Esophagus (tissue), 2 donors: ENCODE data around the gene TMEM108. TPM values are rescaled to one million over a fixed set of nuclear protein-coding genes. Genes with fewer than 3 reads are reported as not detected.

Experiments
- H3K27ac ChIP-seq, 2 donors: one replicate each; pipeline ENCODE4 v1.5.1; 2013; ENCODE audit warnings: low read depth in 2 of 2, mild to moderate bottlenecking in 2 of 2, inconsistent platforms in 1 of 2, low read length in 1 of 2, moderate library complexity in 1 of 2
- H3K27me3 ChIP-seq, 2 donors: one replicate each; pipeline ENCODE4 v1.6.1; 2013; ENCODE audit warnings: low read length in 2 of 2, control low read depth in 1 of 2, mild to moderate bottlenecking in 1 of 2; ENCODE audit not compliant: insufficient read depth in 2 of 2, control insufficient read depth in 1 of 2
- H3K36me3 ChIP-seq, 2 donors: one replicate each; pipeline ENCODE4 v1.6.1; 2013; ENCODE audit warnings: low read length in 1 of 2; ENCODE audit not compliant: control insufficient read depth in 2 of 2, insufficient read depth in 2 of 2
- H3K4me1 ChIP-seq, 2 donors: one replicate each; pipeline ENCODE4 v1.6.1; 2013; ENCODE audit warnings: low read length in 1 of 2; ENCODE audit not compliant: control insufficient read depth in 2 of 2, insufficient read depth in 2 of 2
- H3K4me3 ChIP-seq, 2 donors: one replicate each; pipeline ENCODE4 v1.5.1; 2013; ENCODE audit warnings: low read length in 2 of 2, mild to moderate bottlenecking in 2 of 2, low read depth in 1 of 2, moderate library complexity in 1 of 2
- H3K9me3 ChIP-seq, 2 donors: one replicate each; pipeline ENCODE4 v1.6.1; 2013; ENCODE audit warnings: mild to moderate bottlenecking in 2 of 2, low read depth in 1 of 2, low read length in 1 of 2, moderate library complexity in 1 of 2; ENCODE audit not compliant: control insufficient read depth in 2 of 2, insufficient read depth in 1 of 2
- WGBS, 2 donors: extraction: QIAGEN DNeasy Blood & Tissue Kit; methylation state at CpG; one replicate each; pipeline ENCODE4 v1.1.7; 2013; 5-methylcytosine and 5-hydroxymethylcytosine counted together
- polyA plus RNA-seq, 2 donors: library from polyadenylated mRNA; stranded (reverse); fragments of 200-250 nt; gene quantifications; one replicate each; pipeline ENCODE4 v1.2.3, GENCODE V29; 2013
- donor health status: healthy with polysubstance abuse.
- donor health status: Bipolar disorder and iron deficiency.

Gene TMEM108
- polyA plus RNA-seq, 2 donors: 0.41 to 2.7 TPM

- Histone ChIP-seq H3K36me3 (no peaks in the 10 kb centered on the region), H3K27me3 (no peaks in the 10 kb centered on the region), H3K4me3 (no peak overlapping the region), H3K4me1 (no peaks in the 10 kb centered on the region), H3K9me3 (no peaks in the 10 kb centered on the region), H3K27ac (no peak overlapping the region)
Observed at GRCh38 chr3:133375403-133375745, 337.2 kb downstream of the TMEM108 start.

DNA sequence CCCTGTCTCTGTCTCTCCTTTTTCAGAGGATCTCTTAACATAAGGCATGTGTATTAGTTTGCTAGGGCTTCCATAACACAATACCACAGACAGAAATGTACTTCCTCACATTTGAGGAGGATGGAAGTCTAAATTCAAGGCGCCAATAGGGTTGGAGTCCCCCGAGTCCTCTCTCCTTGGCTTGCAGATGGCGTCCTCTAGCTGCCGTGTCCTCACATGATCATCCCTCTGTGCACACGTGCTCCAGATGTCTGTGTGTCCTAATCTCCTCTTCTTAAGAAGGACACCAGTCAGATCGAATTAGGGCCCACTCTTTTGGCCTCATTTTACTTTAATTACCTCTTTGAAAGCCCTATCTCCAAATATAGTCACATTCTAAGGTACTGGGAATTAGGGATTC, 338.6 kb downstream of the TMEM108 start:
- H3K36me3 ChIP-seq: no peaks in the 10 kb centered on the region
- no peaks in the 10 kb centered on the region for H3K4me1 ChIP-seq
- no peak overlapping the region for H3K27ac ChIP-seq
- 70 to 72% methylated on average over 6 of the region's 6 CpGs for WGBS, 2 donors
- no peak overlapping the region for H3K4me3 ChIP-seq
- no peaks in the 10 kb centered on the region for H3K9me3 ChIP-seq
- H3K27me3 ChIP-seq: no peaks in the 10 kb centered on the region

GRCh38 chr3:133377396-133377795, 339.2 kb downstream of the TMEM108 start:
- peaks cover 0 to 2% of the 10 kb centered on the region in 2 donors for H3K4me1 ChIP-seq
- no peak overlapping the region for H3K4me3 ChIP-seq
- H3K9me3 ChIP-seq: no peaks in the 10 kb centered on the region
- WGBS, 2 donors: 58 to 66% methylated on average over 3 of the region's 3 CpGs
- H3K36me3 ChIP-seq: no peaks in the 10 kb centered on the region
- no peaks in the 10 kb centered on the region for H3K27me3 ChIP-seq
- no peak overlapping the region for H3K27ac ChIP-seq

DNA sequence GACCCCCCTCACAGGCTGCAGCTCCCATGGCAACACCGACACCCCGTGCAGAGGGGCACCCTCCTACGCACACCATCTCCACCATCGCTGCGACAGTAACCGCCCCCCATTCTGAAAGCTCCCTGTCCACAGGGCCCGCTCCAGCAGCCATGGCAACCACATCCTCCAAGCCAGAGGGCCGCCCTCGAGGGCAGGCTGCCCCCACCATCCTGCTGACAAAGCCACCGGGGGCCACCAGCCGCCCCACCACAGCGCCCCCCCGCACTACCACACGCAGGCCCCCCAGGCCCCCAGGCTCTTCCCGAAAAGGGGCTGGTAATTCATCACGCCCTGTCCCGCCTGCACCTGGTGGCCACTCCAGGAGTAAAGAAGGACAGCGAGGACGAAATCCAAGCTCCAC, 341.7 kb downstream of the TMEM108 start:
- peaks cover 3 to 4% of the 10 kb centered on the region in 2 donors for H3K4me1 ChIP-seq

GRCh38 chr3:133380481-133381225, 342.5 kb downstream of the TMEM108 start:
- Histone ChIP-seq H3K4me1 (peaks cover 3 to 4% of the 10 kb centered on the region in 2 donors), H3K9me3 (no peaks in the 10 kb centered on the region), H3K36me3 (no peaks in the 10 kb centered on the region), H3K27me3 (no peaks in the 10 kb centered on the region), H3K27ac (no peak overlapping the region), H3K4me3 (no peak overlapping the region)
- 92 to 95% methylated on average over 16 of the region's 16 CpGs for WGBS, 2 donors

More for the DNA sequence above, 341.7 kb downstream of the TMEM108 start:
- Histone ChIP-seq H3K9me3 (no peaks in the 10 kb centered on the region), H3K36me3 (no peaks in the 10 kb centered on the region), H3K27me3 (no peaks in the 10 kb centered on the region), H3K4me3 (no peak overlapping the region), H3K27ac (no peak overlapping the region)
- WGBS, 2 donors: 94% methylated on average over 19 of the region's 19 CpGs

- Histone ChIP-seq H3K4me3 (no peak overlapping the region), H3K36me3 (no peaks in the 10 kb centered on the region)
- WGBS, 2 donors: 51 to 54% methylated on average over 4 of the region's 4 CpGs
Observed at GRCh38 chr3:133381346-133382109, 343.3 kb downstream of the TMEM108 start.

GRCh38 chr3:133383175-133383574, 345.0 kb downstream of the TMEM108 start:
- Histone ChIP-seq H3K27ac (no peak overlapping the region), H3K9me3 (no peaks in the 10 kb centered on the region), H3K4me1 (peaks cover 3 to 4% of the 10 kb centered on the region in 2 donors), H3K36me3 (no peaks in the 10 kb centered on the region), H3K27me3 (no peaks in the 10 kb centered on the region), H3K4me3 (no peak overlapping the region)
- WGBS, 2 donors: 65 to 80% methylated on average over 3 of the region's 3 CpGs

More at GRCh38 chr3:133381346-133382109, 343.3 kb downstream of the TMEM108 start:
- Histone ChIP-seq H3K9me3 (no peaks in the 10 kb centered on the region), H3K27ac (no peak overlapping the region), H3K27me3 (no peaks in the 10 kb centered on the region), H3K4me1 (peaks cover 3 to 4% of the 10 kb centered on the region in 2 donors)

- Histone ChIP-seq H3K36me3 (no peaks in the 10 kb centered on the region), H3K9me3 (no peaks in the 10 kb centered on the region), H3K4me3 (no peak overlapping the region), H3K4me1 (peaks cover 3 to 4% of the 10 kb centered on the region in 2 donors), H3K27ac (no peak overlapping the region), H3K27me3 (no peaks in the 10 kb centered on the region)
- 83 to 86% methylated on average over 5 of the region's 5 CpGs for WGBS, 2 donors
Observed at GRCh38 chr3:133383741-133384140, 345.6 kb downstream of the TMEM108 start.

DNA sequence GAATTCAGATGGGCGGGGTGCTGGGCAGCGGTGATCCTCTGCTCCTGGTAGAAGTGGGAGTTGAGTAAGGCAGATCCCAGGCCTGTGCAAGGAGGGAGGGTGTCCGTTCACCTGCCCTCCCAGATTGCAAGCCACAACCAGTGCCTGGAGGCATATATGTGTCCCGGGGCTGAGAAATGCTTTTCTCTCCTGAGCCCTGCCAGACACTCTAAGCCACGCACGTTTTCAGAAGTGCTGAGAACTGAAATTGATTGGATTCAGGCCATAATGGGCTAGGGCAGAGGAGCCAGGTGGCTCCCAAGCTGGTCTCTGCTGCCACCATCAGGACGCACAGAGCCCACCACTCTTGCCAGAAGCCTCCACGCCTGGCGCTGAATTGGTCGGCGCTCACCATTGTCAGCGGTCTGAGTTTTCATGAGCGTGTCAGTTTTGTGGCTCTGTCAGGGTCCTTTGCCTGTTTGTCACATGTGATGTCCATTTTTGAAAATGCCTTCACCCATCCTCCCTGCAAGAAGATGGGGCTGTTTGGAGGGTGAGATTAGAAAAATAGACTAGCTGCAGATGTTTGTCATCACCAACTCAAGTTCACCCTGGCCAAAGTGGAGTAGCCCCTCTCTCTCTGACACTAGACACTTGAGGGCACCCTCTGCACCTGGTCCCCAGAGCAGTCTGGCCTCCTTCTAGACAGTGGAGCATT, 346.3 kb downstream of the TMEM108 start:
- WGBS, 2 donors: 20% methylated on average over 13 of the region's 13 CpGs
- H3K27ac ChIP-seq: no peak overlapping the region
- peaks cover 3 to 4% of the 10 kb centered on the region in 2 donors for H3K4me1 ChIP-seq
- no peaks in the 10 kb centered on the region for H3K36me3 ChIP-seq
- no peaks in the 10 kb centered on the region for H3K27me3 ChIP-seq
- no peak overlapping the region for H3K4me3 ChIP-seq
- no peaks in the 10 kb centered on the region for H3K9me3 ChIP-seq
